Measurements from ENCODE around the gene METRNL. TPM values are rescaled to one million over a fixed set of nuclear protein-coding genes. Genes with fewer than 3 reads are reported as not detected.
A peak's percentile ranks its signal among the peaks of the same experiment; 100 is the strongest.
"Not testable (repeated sequence)": the region's sequence is repeated elsewhere in the genome, so short reads cannot be mapped to it uniquely, and the experiment has no call there.

The METRNL gene, protein sequence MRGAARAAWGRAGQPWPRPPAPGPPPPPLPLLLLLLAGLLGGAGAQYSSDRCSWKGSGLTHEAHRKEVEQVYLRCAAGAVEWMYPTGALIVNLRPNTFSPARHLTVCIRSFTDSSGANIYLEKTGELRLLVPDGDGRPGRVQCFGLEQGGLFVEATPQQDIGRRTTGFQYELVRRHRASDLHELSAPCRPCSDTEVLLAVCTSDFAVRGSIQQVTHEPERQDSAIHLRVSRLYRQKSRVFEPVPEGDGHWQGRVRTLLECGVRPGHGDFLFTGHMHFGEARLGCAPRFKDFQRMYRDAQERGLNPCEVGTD
- total RNA-seq (41.5 and 44.1 TPM in 2 replicates), polyA plus RNA-seq (30.0 and 40.5 TPM in 2 replicates)

DNA sequence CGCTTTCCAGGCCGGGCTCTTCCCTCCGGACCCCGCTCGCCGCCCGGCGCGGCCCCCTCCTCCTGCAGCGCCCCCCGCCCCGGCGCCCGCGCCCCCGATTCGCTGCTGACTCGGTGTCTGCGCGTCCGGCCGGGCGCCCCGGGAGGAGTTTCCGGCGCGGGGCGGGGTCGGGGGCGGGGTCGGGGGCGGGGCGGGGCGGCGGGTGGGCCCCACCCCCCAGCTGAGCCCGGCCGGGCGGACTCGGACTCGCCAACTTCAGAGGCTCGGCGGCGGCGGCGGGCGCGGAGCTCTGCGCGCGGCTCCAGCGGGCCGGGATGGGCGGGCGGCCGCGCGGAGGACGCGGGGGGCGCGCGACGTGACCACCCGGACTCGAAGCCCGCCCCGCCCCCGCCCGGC, at the start of gene METRNL:
Gene METRNL (plus strand): TSS at position 258 of the 396 bp plus-strand sequence. CDS start 207 bp downstream, outside the sequence.
- DNase-seq (ENCODE audit: low read depth in 1 of 2, low spot score in 1 of 2): peak; percentile 79 to 88
- peak within 1 kb of the TSS; percentile 90 for H3K4me3 ChIP-seq
- H3K27ac ChIP-seq: no peak within 1 kb of the TSS
- peaks cover 45% of the 10 kb centered on the region for H3K27me3 ChIP-seq
- H3K36me3 ChIP-seq: no peaks in the 10 kb centered on the region
- H3K4me1 ChIP-seq (ENCODE audit: low read depth): peaks cover 5% of the 10 kb centered on the region
- H3K9me3 ChIP-seq (ENCODE audit: low read depth): no peaks in the 10 kb centered on the region
- TF ChIP-seq, protein P1, sequence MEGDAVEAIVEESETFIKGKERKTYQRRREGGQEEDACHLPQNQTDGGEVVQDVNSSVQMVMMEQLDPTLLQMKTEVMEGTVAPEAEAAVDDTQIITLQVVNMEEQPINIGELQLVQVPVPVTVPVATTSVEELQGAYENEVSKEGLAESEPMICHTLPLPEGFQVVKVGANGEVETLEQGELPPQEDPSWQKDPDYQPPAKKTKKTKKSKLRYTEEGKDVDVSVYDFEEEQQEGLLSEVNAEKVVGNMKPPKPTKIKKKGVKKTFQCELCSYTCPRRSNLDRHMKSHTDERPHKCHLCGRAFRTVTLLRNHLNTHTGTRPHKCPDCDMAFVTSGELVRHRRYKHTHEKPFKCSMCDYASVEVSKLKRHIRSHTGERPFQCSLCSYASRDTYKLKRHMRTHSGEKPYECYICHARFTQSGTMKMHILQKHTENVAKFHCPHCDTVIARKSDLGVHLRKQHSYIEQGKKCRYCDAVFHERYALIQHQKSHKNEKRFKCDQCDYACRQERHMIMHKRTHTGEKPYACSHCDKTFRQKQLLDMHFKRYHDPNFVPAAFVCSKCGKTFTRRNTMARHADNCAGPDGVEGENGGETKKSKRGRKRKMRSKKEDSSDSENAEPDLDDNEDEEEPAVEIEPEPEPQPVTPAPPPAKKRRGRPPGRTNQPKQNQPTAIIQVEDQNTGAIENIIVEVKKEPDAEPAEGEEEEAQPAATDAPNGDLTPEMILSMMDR (IDR thresholded peaks at IDR 0.05; ENCODE audit: low read depth, low read length): no peak

DNA sequence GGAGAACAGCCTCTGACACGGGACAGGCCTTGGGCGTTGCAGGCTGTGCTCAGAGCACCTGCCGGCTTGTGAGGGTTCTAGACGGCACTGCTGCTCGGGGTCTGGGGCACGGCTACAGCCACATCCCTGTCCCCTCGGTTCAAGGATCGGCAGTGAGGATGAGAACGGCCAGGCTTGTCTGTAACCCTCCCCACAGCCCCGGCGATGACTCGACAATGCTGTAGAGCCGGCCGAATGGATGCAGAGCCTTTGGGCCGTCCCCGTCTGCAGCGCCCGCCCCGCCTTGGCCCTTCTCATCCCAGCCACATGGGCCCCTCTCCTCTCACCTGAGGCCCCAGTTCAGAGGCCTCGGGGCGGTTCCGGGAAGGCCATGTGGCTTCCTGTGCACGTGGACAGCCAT, 49.0 kb upstream of the METRNL start:
- H3K4me1 ChIP-seq (ENCODE audit: low read depth): peaks cover 3% of the 10 kb centered on the region

DNA sequence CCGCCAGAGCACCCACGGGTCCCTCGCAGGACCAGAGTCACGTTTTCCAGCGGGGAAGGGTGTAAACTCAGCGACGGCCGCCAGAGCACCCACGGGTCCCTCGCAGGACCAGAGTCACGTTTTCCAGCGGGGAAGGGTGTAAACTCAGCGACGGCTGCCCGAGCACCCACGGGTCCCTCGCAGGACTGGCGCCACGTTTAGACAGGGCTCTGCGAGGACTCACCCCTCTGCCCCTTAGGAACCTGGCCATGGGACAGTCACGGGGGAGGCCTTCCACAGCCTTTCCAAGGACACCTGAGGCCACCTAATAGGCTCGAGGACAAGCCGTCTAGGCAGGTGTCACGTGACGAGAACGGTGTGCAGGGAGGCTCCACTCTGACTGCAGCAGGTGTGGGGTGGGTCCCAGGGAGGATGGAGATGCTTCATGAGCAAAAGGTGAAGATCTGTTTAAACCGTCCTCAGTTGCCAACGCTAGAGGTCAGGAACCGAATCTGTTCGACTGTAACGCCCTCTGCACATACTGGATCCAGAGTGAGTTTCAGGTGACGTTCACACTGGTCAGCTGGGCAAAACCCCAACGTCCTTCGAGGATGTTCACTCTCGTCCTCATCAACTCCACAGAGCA, 48.0 kb upstream of the METRNL start:
- peaks cover 3% of the 10 kb centered on the region for H3K4me1 ChIP-seq (ENCODE audit: low read depth)
- DNase-seq (ENCODE audit: low read depth in 1 of 2, low spot score in 1 of 2): no peak
- TF ChIP-seq, protein P1 (IDR thresholded peaks at IDR 0.05; ENCODE audit: low read depth, low read length): no peak

More for the DNA sequence above, 49.0 kb upstream of the METRNL start:
- no peak for DNase-seq (ENCODE audit: low read depth in 1 of 2, low spot score in 1 of 2)
- Histone ChIP-seq H3K9me3 (ENCODE audit: low read depth) (no peaks in the 10 kb centered on the region), H3K27me3 (no peaks in the 10 kb centered on the region), H3K36me3 (no peaks in the 10 kb centered on the region), H3K27ac (no peak overlapping the region), H3K4me3 (no peak overlapping the region)
- TF ChIP-seq, protein P1 (IDR thresholded peaks at IDR 0.05; ENCODE audit: low read depth, low read length): no peak

DNA sequence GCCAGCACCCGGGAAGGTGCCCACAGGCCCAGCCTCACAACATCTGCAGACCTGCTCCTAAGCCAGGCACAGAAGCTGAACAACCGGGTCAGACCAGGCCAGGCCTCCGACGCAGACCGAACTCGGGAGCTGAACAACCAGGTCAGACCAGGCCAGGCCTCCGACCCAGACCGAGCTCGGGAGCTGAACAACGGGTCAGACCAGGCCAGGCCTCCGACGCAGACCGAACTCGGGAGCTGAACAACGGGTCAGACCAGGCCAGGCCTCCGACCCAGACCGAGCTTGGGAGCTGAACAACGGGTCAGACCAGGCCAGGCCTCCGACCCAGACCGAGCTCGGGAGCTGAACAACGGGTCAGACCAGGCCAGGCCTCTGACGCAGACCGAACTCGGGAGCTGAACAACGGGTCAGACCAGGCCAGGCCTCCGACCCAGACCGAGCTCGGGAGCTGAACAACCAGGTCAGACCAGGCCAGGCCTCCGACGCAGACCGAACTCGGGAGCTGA, 47.4 kb upstream of the METRNL start:
- not testable (repeated sequence) for H3K36me3 ChIP-seq; H3K27ac ChIP-seq; DNase-seq (ENCODE audit: low read depth in 1 of 2, low spot score in 1 of 2); H3K4me1 ChIP-seq (ENCODE audit: low read depth); H3K4me3 ChIP-seq; H3K27me3 ChIP-seq; H3K9me3 ChIP-seq (ENCODE audit: low read depth)

More for the DNA sequence above, 48.0 kb upstream of the METRNL start:
- Histone ChIP-seq H3K27me3 (no peaks in the 10 kb centered on the region), H3K36me3 (no peaks in the 10 kb centered on the region), H3K27ac (no peak overlapping the region), H3K9me3 (ENCODE audit: low read depth) (no peaks in the 10 kb centered on the region), H3K4me3 (no peak overlapping the region)

DNA sequence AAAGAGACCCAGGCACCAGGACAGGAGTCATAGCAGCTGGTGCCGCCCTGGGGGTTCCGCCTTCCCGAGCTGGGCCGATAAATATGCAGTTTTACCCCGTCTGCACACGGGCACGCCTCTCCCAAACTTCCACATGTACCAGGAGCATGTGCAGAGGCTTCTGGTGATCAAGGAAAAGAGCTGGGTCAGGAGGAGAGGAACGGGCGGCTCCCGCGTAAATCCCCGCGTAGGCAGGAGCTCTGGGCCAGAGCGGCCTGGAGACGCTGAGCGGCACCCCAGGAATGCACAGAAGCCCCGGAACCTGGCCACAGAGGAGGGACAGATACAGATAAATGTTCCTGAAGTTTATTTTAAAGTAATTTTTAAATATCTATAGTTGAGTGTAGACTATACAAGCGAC, 46.6 kb upstream of the METRNL start:
- no peaks in the 10 kb centered on the region for H3K9me3 ChIP-seq (ENCODE audit: low read depth)
- no peaks in the 10 kb centered on the region for H3K27me3 ChIP-seq
- H3K4me3 ChIP-seq: no peak overlapping the region
- H3K4me1 ChIP-seq (ENCODE audit: low read depth): no peaks in the 10 kb centered on the region
- DNase-seq (ENCODE audit: low read depth in 1 of 2, low spot score in 1 of 2): no peak
- H3K36me3 ChIP-seq: no peaks in the 10 kb centered on the region
- TF ChIP-seq, protein P1 (IDR thresholded peaks at IDR 0.05; ENCODE audit: low read depth, low read length): no peak
- H3K27ac ChIP-seq: no peak overlapping the region

DNA sequence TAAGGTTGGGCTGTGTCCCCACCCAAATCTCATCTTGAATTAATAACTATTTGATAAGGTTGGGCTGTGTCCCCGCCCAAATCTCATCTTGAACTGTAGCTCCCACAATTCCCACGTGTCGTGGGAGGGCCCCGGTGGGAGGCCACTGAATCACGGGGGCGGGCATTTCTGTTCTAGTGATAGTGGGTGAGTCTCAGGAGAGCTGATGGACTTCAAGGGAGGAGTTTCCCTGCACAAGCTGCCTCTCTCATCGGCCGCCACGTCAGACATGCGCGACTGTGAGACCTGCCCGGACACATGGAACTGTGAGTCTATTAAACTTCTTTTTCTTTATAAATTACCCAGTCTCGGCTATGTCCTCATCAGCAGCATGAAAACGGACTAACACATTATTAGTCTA, 44.9 kb upstream of the METRNL start:
- no peak for DNase-seq (ENCODE audit: low read depth in 1 of 2, low spot score in 1 of 2)
- Histone ChIP-seq H3K27me3 (no peaks in the 10 kb centered on the region), H3K4me1 (ENCODE audit: low read depth) (no peaks in the 10 kb centered on the region), H3K27ac (no peak overlapping the region), H3K4me3 (no peak overlapping the region), H3K9me3 (ENCODE audit: low read depth) (no peaks in the 10 kb centered on the region), H3K36me3 (no peaks in the 10 kb centered on the region)
- TF ChIP-seq, protein P1 (IDR thresholded peaks at IDR 0.05; ENCODE audit: low read depth, low read length): no peak

All from cardiac muscle cell (in vitro differentiated cells and primary cell).